ENCODE results near the gene ACER3. TPM values are rescaled to one million over a fixed set of nuclear protein-coding genes. Genes with fewer than 3 reads are reported as not detected.

ACER3 gene
- total RNA-seq, 2 donors from 2014 or later, result 7.0 to 24.7 TPM

DNA sequence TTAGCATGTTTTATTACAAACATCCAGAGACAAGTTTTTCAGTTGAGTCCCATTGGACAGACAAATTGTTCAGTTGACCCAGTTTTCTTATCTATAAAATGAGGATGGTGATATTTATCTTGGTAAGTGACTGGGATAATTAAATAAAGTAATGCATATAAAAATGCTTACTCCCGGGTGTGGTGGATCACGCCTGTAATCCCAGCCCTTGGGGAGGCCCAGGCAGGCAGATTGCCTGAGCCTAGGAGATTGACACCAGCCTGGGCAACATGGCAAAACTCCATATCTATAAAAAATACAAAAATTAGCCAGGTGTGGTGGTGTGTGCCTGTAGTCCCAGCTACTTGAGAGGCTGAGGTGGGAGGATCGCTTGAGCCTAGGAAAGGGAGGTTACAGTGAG lies 15.6 kb upstream of the ACER3 start:
- no peak for TF ChIP-seq CTCF (IDR thresholded peaks at IDR 0.05)
- Histone ChIP-seq H3K4me1 (ENCODE audit: control insufficient read depth in 1 of 2, low read depth in 2 of 2) (peaks cover 0 to 1% of the 10 kb centered on the region in 2 donors), H3K36me3 (no peaks in the 10 kb centered on the region), H3K9me3 (no peaks in the 10 kb centered on the region), H3K27ac (no peak overlapping the region), H3K27me3 (replicated peaks; ENCODE audit: insufficient read depth) (no peaks in the 10 kb centered on the region), H3K4me3 (no peak overlapping the region)
- DNase-seq (ENCODE audit: low spot score), result no peak
- ATAC-seq (ENCODE audit: insufficient number of reproducible peaks, low FRiP score, low read depth), result no peak

DNA sequence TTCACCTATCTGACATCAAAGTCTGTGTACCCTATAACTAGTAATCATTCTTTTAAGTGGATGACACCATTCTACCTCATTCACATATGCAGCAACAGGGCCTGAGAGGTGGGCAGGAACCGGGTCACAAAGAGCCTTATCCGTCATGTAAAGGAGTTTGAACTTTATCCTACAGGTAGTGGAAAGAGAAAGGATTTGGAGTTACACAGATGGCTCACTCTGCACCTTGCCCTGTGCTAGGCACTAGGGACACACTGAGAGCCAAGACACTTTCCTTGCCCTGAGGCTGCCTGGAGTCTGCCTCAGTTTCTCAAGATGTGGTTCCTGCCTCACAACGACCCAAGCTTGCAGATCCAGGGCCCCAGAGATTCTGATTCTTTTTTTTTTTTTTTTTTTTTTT lies 14.3 kb upstream of the ACER3 start:
- H3K27me3 ChIP-seq (replicated peaks; ENCODE audit: insufficient read depth), result no peaks in the 10 kb centered on the region
- H3K4me1 ChIP-seq (ENCODE audit: control insufficient read depth in 1 of 2, low read depth in 2 of 2), result peaks cover 3 to 14% of the 10 kb centered on the region in 2 donors
- no peak overlapping the region for H3K4me3 ChIP-seq
- no peaks in the 10 kb centered on the region for H3K36me3 ChIP-seq
- ATAC-seq (ENCODE audit: insufficient number of reproducible peaks, low FRiP score, low read depth) (no peak), DNase-seq (ENCODE audit: low spot score) (no peak)
- H3K9me3 ChIP-seq, result no peaks in the 10 kb centered on the region
- no peak overlapping the region for H3K27ac ChIP-seq
- TF ChIP-seq CTCF (IDR thresholded peaks at IDR 0.05), result no peak

- Histone ChIP-seq H3K4me1 (ENCODE audit: control insufficient read depth in 1 of 2, low read depth in 2 of 2) (peaks cover 3 to 16% of the 10 kb centered on the region in 2 donors), H3K36me3 (no peaks in the 10 kb centered on the region), H3K4me3 (no peak overlapping the region), H3K27me3 (replicated peaks; ENCODE audit: insufficient read depth) (no peaks in the 10 kb centered on the region), H3K9me3 (no peaks in the 10 kb centered on the region), H3K27ac (no peak overlapping the region)
- TF ChIP-seq CTCF (IDR thresholded peaks at IDR 0.05), result no peak
- DNase-seq (ENCODE audit: low spot score), result no peak
- ATAC-seq (ENCODE audit: insufficient number of reproducible peaks, low FRiP score, low read depth), result no peak
These were observed 11.3 kb upstream of the ACER3 start for GRCh38 chr11:76849376-76849775.

GRCh38 chr11:76850130-76850529 lies 10.6 kb upstream of the ACER3 start:
- ATAC-seq (ENCODE audit: insufficient number of reproducible peaks, low FRiP score, low read depth) (no peak), DNase-seq (ENCODE audit: low spot score) (no peak)
- Histone ChIP-seq H3K27ac (no peak overlapping the region), H3K4me3 (no peak overlapping the region), H3K9me3 (no peaks in the 10 kb centered on the region), H3K4me1 (ENCODE audit: control insufficient read depth in 1 of 2, low read depth in 2 of 2) (peaks cover 3 to 16% of the 10 kb centered on the region in 2 donors), H3K36me3 (no peaks in the 10 kb centered on the region), H3K27me3 (replicated peaks; ENCODE audit: insufficient read depth) (no peaks in the 10 kb centered on the region)
- no peak for TF ChIP-seq CTCF (IDR thresholded peaks at IDR 0.05)

DNA sequence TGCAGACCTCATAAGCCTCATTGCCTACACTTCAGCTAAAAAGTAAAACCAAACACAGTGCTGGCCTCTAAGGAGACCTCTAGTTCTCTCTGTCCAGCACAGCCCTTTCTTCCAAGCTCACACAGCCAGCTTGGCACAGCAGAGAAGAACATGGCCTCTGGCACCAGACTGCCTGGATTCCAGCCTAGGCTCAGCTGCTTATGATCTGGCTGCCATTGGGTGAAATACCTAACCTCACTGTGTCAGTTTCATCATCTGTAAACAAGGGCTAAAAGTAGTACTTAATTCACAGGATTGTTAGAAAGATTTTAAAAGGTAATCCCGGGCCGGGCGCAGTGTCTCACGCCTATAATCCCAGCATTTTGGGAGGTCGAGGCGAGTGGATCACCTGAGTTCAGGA lies 9.9 kb upstream of the ACER3 start:
- no peak overlapping the region for H3K4me3 ChIP-seq
- H3K27me3 ChIP-seq (replicated peaks; ENCODE audit: insufficient read depth), result no peaks in the 10 kb centered on the region
- H3K4me1 ChIP-seq (ENCODE audit: control insufficient read depth in 1 of 2, low read depth in 2 of 2), result peaks cover 3 to 16% of the 10 kb centered on the region in 2 donors
- H3K9me3 ChIP-seq, result no peaks in the 10 kb centered on the region
- ATAC-seq (ENCODE audit: insufficient number of reproducible peaks, low FRiP score, low read depth), result no peak
- H3K27ac ChIP-seq, result peak overlapping the region in 1 of 2 donors; percentile 9
- no peaks in the 10 kb centered on the region for H3K36me3 ChIP-seq
- TF ChIP-seq CTCF (IDR thresholded peaks at IDR 0.05), result no peak
- DNase-seq (ENCODE audit: low spot score), result no peak
